Transverse colon (tissue), 4 donors: Measurements from ENCODE around the gene PRSS27. TPM values are rescaled to one million over a fixed set of nuclear protein-coding genes. Genes with fewer than 3 reads are reported as not detected.

Source experiments
- DNase-seq: peaks from one replicate; pipeline ENCODE4 v3.0.0-alpha.2; 2019
- H3K27ac ChIP-seq, 4 donors: fragments of 200-600 bp; sonication (generic); 2 replicates each; pipeline ENCODE4 v1.5.1; 2016 to 2018; ENCODE audit warnings: inconsistent platforms in 4 of 4
- H3K27me3 ChIP-seq: fragments of 200-600 bp; sonication (generic); 2 replicates; pipeline ENCODE4 v1.5.1; 2017; ENCODE audit warnings: inconsistent platforms
- H3K36me3 ChIP-seq, 4 donors: fragments of 200-600 bp; sonication (generic); 2 replicates each; pipeline ENCODE4 v1.5.1; 2017 to 2019; ENCODE audit warnings: inconsistent platforms in 4 of 4
- H3K4me1 ChIP-seq, 4 donors: fragments of 200-600 bp; sonication (generic); 2 replicates each; pipeline ENCODE4 v1.5.1; 2017 to 2020; ENCODE audit warnings: inconsistent platforms in 4 of 4
- H3K4me3 ChIP-seq, 4 donors: fragments of 200-600 bp; sonication (generic); 1 replicate in 1 of 4; 2 replicates in 3 of 4; pipeline versions ENCODE4 v1.5.1 to v1.6.1; 2017 to 2019; ENCODE audit warnings: inconsistent platforms in 4 of 4
- H3K9me3 ChIP-seq, 2 donors: fragments of 200-600 bp; sonication (generic); 2 replicates each; pipeline ENCODE4 v1.5.1; 2017 to 2019; ENCODE audit warnings: inconsistent platforms in 2 of 2
- CTCF ChIP-seq, 5 experiments: fragments of 200-600 bp in 3 of 5; fragments of 450-650 bp in 2 of 5; sonication (generic) in 3 of 5; IDR thresholded peaks; 1 replicate in 2 of 5; 2 replicates in 3 of 5; pipeline ENCODE4 v1.5.1; 2016 to 2017; ENCODE audit warnings: antibody characterized with exemption in 5 of 5, inconsistent platforms in 3 of 5, mild to moderate bottlenecking in 2 of 5, moderate library complexity in 1 of 5
- EP300 ChIP-seq: sonication (generic); formaldehyde crosslinking; IDR thresholded peaks from one replicate; pipeline ENCODE4 v1.6.1; 2017; ENCODE audit warnings: antibody characterized with exemption, low read depth
- POLR2A ChIP-seq: fragments of 450-650 bp; IDR thresholded peaks from one replicate; pipeline ENCODE4 v1.6.1; 2016; ENCODE audit warnings: antibody characterized with exemption, mild to moderate bottlenecking, moderate library complexity
- POLR2AphosphoS5 ChIP-seq, 3 donors: sonication (generic); formaldehyde crosslinking; IDR thresholded peaks; one replicate each; pipeline ENCODE4 v1.6.1; 2016; ENCODE audit warnings: antibody characterized with exemption in 3 of 3
- WGBS, 2 donors: methylation state at CpG; one replicate each; pipeline ENCODE4 v1.1.5; 2018; ENCODE audit warnings: low coverage in 1 of 2; 5-methylcytosine and 5-hydroxymethylcytosine counted together
- in situ Hi-C, 4 donors: fragments of 200-750 bp; cut with MboI; loops; one replicate each; pipeline versions ENCODE4 v1.15.0 to v1.15.1; 2017; ENCODE audit warnings: low sequenced_read_pairs in 3 of 4, low pct_ligation_motif_present in 1 of 4, low pct_unique_long_range_greater_than_20kb in 1 of 4
- intact Hi-C: fragments of 100-400 bp; cut with DNase I; formaldehyde crosslinking; loops from one replicate; pipeline ENCODE4 v1.15.1; 2023; ENCODE audit warnings: low total_unique reads
- total RNA-seq, 4 donors: library from RNA; depleted of rRNA; stranded (reverse); fragments of >200 nt; gene quantifications; one replicate each; pipeline ENCODE4 v1.1.0, GENCODE V29; 2016

PRSS27 gene
- total RNA-seq, 4 donors from 2014 or later, result 1.3 TPM; not detected in 3

- no peak overlapping the region for H3K27ac ChIP-seq
- peaks cover 0 to 48% (median 18%) of the 10 kb centered on the region in 4 donors for H3K36me3 ChIP-seq
- H3K4me1 ChIP-seq, result no peaks in the 10 kb centered on the region
- WGBS, 2 donors, result 91% methylated on average over 27 of the region's 28 CpGs; no CpG with 5 or more reads in 1 of the 2 donors
- H3K4me3 ChIP-seq, result no peak overlapping the region
- DNase-seq, result no peak
- no peaks in the 10 kb centered on the region for H3K9me3 ChIP-seq
- no peak for TF ChIP-seq CTCF (IDR thresholded peaks at IDR 0.05)
- no peak for TF ChIP-seq POLR2AphosphoS5 (IDR thresholded peaks at IDR 0.05)
- no peak for TF ChIP-seq EP300
- intact Hi-C loops (no loop called here), in situ Hi-C loops (no loop called here)
- H3K27me3 ChIP-seq, result no peaks in the 10 kb centered on the region
These were observed 16.9 kb downstream of the PRSS27 start for GRCh38 chr16:2702871-2703745.

GRCh38 chr16:2702438-2702825 is 17.6 kb downstream of the PRSS27 start:
- Histone ChIP-seq H3K27ac (no peak overlapping the region), H3K4me3 (no peak overlapping the region), H3K4me1 (no peaks in the 10 kb centered on the region), H3K27me3 (no peaks in the 10 kb centered on the region), H3K36me3 (peaks cover 0 to 47% (median 18%) of the 10 kb centered on the region in 4 donors), H3K9me3 (no peaks in the 10 kb centered on the region)
- WGBS, 2 donors, result 80 to 88% methylated on average over 1 to 13 of the region's 13 CpGs
- intact Hi-C loops, result no loop called here
- in situ Hi-C loops, result no loop called here
- DNase-seq, result no peak
- no peak for TF ChIP-seq POLR2AphosphoS5 (IDR thresholded peaks at IDR 0.05)
- TF ChIP-seq EP300, result no peak
- no peak for TF ChIP-seq CTCF (IDR thresholded peaks at IDR 0.05)
- TF ChIP-seq POLR2A, result no peak

DNA sequence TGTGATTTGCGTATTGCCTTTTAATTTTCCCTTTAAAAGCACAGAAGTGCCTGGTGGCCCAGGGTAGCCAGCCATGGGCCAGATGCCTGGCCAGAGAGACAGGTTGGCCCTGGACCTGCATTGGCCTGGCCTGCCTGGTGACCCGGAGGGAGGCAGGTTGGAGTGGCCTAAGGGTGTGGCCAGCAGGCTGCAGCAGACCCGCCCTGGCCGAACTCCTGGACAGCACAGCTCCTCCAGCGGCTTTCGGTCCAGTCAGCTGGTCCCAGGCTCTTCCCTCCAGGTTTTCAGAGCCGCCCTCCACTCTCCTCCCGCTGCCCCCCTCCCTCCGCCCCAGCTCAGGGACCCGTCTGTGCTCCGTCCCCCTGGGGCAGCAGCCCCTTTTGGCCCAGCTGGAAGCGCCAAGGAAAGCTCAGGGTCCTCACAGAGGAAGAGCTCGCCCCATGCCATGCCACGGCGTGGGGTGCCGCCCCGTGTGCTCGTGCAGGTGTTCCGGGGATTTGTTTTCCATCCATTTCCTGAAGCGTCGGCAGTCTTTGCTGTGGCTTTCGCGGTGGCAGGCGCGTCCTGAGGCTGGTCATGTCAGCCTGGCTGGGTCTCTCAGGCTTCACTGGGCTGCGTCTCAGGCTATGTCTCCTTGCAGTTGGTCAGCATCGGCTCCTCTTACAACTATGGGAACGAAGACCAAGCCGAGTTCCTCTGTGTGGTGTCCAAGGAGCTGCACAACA is 18.1 kb downstream of the PRSS27 start:
- H3K36me3 ChIP-seq, result peaks cover 0 to 44% (median 17%) of the 10 kb centered on the region in 4 donors
- H3K27me3 ChIP-seq, result no peaks in the 10 kb centered on the region
- no peak for DNase-seq
- intact Hi-C loops, result no loop called here
- H3K4me1 ChIP-seq, result no peaks in the 10 kb centered on the region
- TF ChIP-seq POLR2A (no peak), POLR2AphosphoS5 (IDR thresholded peaks at IDR 0.05) (no peak), CTCF (IDR thresholded peaks at IDR 0.05) (no peak), EP300 (no peak)
- H3K9me3 ChIP-seq, result no peaks in the 10 kb centered on the region
- no peak overlapping the region for H3K27ac ChIP-seq
- H3K4me3 ChIP-seq, result no peak overlapping the region
- in situ Hi-C loops, result no loop called here
- WGBS, 2 donors, result 93% methylated on average over 29 of the region's 29 CpGs; no CpG with 5 or more reads in 1 of the 2 donors

- Histone ChIP-seq H3K4me1 (no peaks in the 10 kb centered on the region), H3K27ac (no peak overlapping the region), H3K4me3 (no peak overlapping the region), H3K9me3 (no peaks in the 10 kb centered on the region), H3K27me3 (no peaks in the 10 kb centered on the region), H3K36me3 (peaks cover 0 to 44% (median 17%) of the 10 kb centered on the region in 4 donors)
- no peak for DNase-seq
- 97% methylated on average over 15 of the region's 15 CpGs; no CpG with 5 or more reads in 1 of the 2 donors for WGBS, 2 donors
- intact Hi-C loops, result no loop called here
- in situ Hi-C loops, result no loop called here
- TF ChIP-seq EP300 (no peak), POLR2A (no peak), CTCF (IDR thresholded peaks at IDR 0.05) (no peak), POLR2AphosphoS5 (IDR thresholded peaks at IDR 0.05) (no peak)
These were observed 18.8 kb downstream of the PRSS27 start for GRCh38 chr16:2701272-2701671.
